Calu3 (cell line): ENCODE results near the gene TSPO2. TPM values are rescaled to one million over a fixed set of nuclear protein-coding genes. Genes with fewer than 3 reads are reported as not detected.

Source experiments
- BruUV-seq: library from RNA; stranded (reverse); fragments of 400-500 nt; replicated peaks from 2 replicates; lab custom pipeline; 2021; lab: Mats Ljungman, UMichigan
- CTCF ChIA-PET: fragments of 300-600 bp; sonication (Branson Sonifier 250); formaldehyde crosslinking; loops from one replicate; lab custom pipeline; 2022; ENCODE audit warnings: antibody characterized with exemption; lab: Charles Lee
- DNase-seq: peaks from one replicate; pipeline ENCODE4 v3.0.0; 2022
- H3K27ac Mint-ChIP-seq: one replicate; pipeline ENCODE4 v1.8.0; 2022; ENCODE audit warnings: mixed read lengths; ENCODE audit not compliant: unreplicated experiment
- H3K27me3 Mint-ChIP-seq: one replicate; pipeline ENCODE4 v1.8.0; 2022; ENCODE audit warnings: mixed read lengths; ENCODE audit not compliant: unreplicated experiment
- H3K36me3 Mint-ChIP-seq: one replicate; pipeline ENCODE4 v1.8.0; 2022; ENCODE audit warnings: mild to moderate bottlenecking, moderate library complexity, mixed read lengths; ENCODE audit not compliant: insufficient read depth, unreplicated experiment
- H3K4me1 Mint-ChIP-seq: one replicate; pipeline ENCODE4 v1.8.0; 2022; ENCODE audit warnings: mild to moderate bottlenecking, low read depth, mixed read lengths; ENCODE audit not compliant: unreplicated experiment
- H3K4me3 Mint-ChIP-seq: one replicate; pipeline ENCODE4 v1.8.0; 2022; ENCODE audit warnings: mild to moderate bottlenecking, low read depth, moderate library complexity, mixed read lengths; ENCODE audit not compliant: unreplicated experiment
- H3K9me3 Mint-ChIP-seq: one replicate; pipeline ENCODE4 v1.8.0; 2022; ENCODE audit warnings: low read depth, mixed read lengths; ENCODE audit not compliant: unreplicated experiment
- intact Hi-C: fragments of 100-400 bp; cut with micrococcal nuclease; formaldehyde crosslinking; loops from one replicate; pipeline ENCODE4 v1.10.0; 2022; ENCODE audit not compliant: unreplicated experiment
- total RNA-seq: library from RNA; stranded (reverse); gene quantifications from 2 replicates; pipeline ENCODE4 v1.2.3, GENCODE V29; 2022
- TF ChIP-seq, protein P1 (sequence below): fragments of 200-600 bp; IDR thresholded peaks from one replicate; pipeline ENCODE4 v1.8.0; 2022; ENCODE audit warnings: antibody characterized with exemption; ENCODE audit not compliant: unreplicated experiment

The TSPO2 gene
- total RNA-seq, 1 experiment from 2014 or later = not detected

- CTCF ChIA-PET = interaction anchor here (1.0 to 1.4 kb wide), 2 partner anchors 12 to 15 kb away, joined by 4 read pairs; no protein-coding TSS in a partner anchor
- TF ChIP-seq, protein P1, sequence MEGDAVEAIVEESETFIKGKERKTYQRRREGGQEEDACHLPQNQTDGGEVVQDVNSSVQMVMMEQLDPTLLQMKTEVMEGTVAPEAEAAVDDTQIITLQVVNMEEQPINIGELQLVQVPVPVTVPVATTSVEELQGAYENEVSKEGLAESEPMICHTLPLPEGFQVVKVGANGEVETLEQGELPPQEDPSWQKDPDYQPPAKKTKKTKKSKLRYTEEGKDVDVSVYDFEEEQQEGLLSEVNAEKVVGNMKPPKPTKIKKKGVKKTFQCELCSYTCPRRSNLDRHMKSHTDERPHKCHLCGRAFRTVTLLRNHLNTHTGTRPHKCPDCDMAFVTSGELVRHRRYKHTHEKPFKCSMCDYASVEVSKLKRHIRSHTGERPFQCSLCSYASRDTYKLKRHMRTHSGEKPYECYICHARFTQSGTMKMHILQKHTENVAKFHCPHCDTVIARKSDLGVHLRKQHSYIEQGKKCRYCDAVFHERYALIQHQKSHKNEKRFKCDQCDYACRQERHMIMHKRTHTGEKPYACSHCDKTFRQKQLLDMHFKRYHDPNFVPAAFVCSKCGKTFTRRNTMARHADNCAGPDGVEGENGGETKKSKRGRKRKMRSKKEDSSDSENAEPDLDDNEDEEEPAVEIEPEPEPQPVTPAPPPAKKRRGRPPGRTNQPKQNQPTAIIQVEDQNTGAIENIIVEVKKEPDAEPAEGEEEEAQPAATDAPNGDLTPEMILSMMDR = no peak
- Mint-ChIP-seq H3K27ac (no peak within 1 kb of the TSS), H3K27me3 (no peaks in the 10 kb centered on the region), H3K9me3 (no peaks in the 10 kb centered on the region), H3K36me3 (no peaks in the 10 kb centered on the region), H3K4me3 (no peak within 1 kb of the TSS), H3K4me1 (peaks cover 10% of the 10 kb centered on the region)
- no TSS peak for BruUV-seq
- intact Hi-C loops = no loop called here
- DNase-seq = no peak
Observed at GRCh38 chr6:41053041-41053440, 10.8 kb downstream of the TSPO2 start, which contains the start of gene APOBEC2. APOBEC2 (plus strand) TSS chr6:41053202; CDS start chr6:41053348, 146 bp downstream.

DNA sequence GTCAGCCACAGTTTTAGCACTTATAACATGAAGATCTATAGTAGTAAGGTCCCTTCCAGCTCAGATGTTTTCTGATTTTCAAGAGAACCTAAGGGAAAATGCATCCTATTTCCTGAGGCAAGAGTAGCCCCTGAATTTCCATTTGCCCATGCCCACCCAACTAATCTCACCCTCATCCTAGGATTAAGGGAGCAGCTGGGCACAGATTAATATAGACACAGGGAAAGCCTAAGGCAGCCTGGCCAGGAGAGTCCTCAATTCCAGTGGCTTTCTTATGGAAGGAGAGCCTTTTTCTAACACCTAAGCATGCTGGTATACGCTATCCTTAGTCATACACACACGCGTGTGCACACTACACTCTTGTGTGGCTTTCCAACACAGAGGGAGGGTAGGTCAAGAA is 12.2 kb downstream of the TSPO2 start:
- H3K4me1 Mint-ChIP-seq = peaks cover 20% of the 10 kb centered on the region
- no TSS peak for BruUV-seq
- H3K9me3 Mint-ChIP-seq = no peaks in the 10 kb centered on the region
- intact Hi-C loops = no loop called here
- no peak for DNase-seq
- no peaks in the 10 kb centered on the region for H3K27me3 Mint-ChIP-seq
- CTCF ChIA-PET = interaction anchor here (3.2 kb wide), 1 partner anchor 14 kb away, joined by 16 read pairs; the partner anchor contains the start of gene UNC5CL
- TF ChIP-seq, protein P1 = no peak
- H3K27ac Mint-ChIP-seq = no peak overlapping the region
- no peak overlapping the region for H3K4me3 Mint-ChIP-seq
- no peaks in the 10 kb centered on the region for H3K36me3 Mint-ChIP-seq

DNA sequence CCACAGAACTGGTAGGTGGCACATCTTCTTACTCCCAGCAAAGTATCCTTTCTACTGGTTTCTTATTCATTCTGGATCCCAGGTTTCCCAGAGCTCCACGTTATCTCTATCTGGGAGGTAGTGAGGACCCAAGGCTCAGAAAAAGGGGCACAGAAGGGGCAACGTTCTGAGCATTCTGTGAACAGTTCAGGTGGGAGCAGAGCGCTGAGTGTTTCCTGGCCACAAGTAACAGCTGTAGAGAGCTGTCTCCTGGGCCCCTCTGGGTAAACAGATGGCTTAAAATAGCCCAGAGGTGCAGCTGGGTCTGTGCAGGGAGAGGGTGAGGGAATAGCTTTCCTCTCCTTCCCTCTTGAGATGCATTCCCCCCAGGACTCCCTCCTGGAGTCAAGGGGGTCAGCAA is 12.9 kb downstream of the TSPO2 start:
- BruUV-seq = no TSS peak
- H3K4me1 Mint-ChIP-seq = peaks cover 20% of the 10 kb centered on the region
- TF ChIP-seq, protein P1 = no peak
- no peak overlapping the region for H3K4me3 Mint-ChIP-seq
- no peaks in the 10 kb centered on the region for H3K36me3 Mint-ChIP-seq
- no peak for DNase-seq
- no peaks in the 10 kb centered on the region for H3K9me3 Mint-ChIP-seq
- no peaks in the 10 kb centered on the region for H3K27me3 Mint-ChIP-seq
- H3K27ac Mint-ChIP-seq = no peak overlapping the region
- intact Hi-C loops = no loop called here
- CTCF ChIA-PET = interaction anchor here (1.0 to 3.2 kb wide), 2 partner anchors 9 to 15 kb away, joined by 3 to 16 read pairs; partner anchors contain the start of gene UNC5CL

DNA sequence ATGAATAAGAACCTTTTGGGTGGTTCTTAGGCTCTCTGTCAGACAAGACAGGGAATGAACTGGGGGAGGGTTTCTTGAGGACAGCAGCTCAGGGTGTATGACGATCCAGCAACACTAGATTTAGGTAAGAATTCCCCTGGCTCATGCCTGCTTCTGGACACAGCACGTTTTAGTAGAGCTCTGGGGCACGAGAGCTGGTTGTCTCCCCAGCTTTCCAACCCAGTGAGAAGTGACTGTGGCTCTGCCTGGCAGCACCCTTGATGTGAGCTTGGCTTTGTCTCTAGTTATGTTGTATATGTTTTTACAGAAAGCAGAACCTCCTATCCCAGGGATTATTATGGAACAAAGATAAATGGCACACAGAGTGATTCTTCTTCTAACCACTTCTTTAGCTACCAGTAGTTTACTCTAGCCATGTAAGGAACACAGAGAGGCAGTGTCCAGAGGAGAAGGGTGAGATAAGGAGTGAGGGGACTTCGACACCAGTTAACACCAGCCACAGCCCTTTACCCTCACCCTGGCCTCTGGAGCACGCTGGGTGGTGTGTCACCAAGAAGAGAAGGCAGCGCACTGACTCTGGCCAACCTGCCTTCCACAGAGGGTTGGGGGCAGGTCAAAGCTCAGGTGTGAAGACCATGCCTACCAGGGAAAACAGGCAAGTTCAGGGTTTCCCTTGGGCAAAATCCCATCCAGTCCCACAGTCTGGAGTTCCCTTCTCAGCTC is 14.7 kb downstream of the TSPO2 start:
- CTCF ChIA-PET = interaction anchor here (0.8 to 3.2 kb wide), 2 partner anchors 17 to 637 kb away, joined by 3 to 16 read pairs; partner anchors contain the start of gene UNC5CL
- Mint-ChIP-seq H3K4me3 (no peak overlapping the region), H3K27ac (peak overlapping the region; percentile 45)

More for the DNA sequence above, 14.7 kb downstream of the TSPO2 start:
- TF ChIP-seq, protein P1 = no peak
- Mint-ChIP-seq H3K4me1 (peaks cover 20% of the 10 kb centered on the region), H3K36me3 (no peaks in the 10 kb centered on the region), H3K27me3 (no peaks in the 10 kb centered on the region), H3K9me3 (no peaks in the 10 kb centered on the region)
- intact Hi-C loops = no loop called here
- BruUV-seq = no TSS peak
- no peak for DNase-seq
